Fibroblast of skin of right biceps (primary cell): Measurements from ENCODE around the gene ASXL1.
"Not testable (repeated sequence)": the region's sequence is repeated elsewhere in the genome, so short reads cannot be mapped to it uniquely, and the experiment has no call there.

ENCODE experiments used
- DNase-seq: peaks from one replicate; pipeline ENCODE4 v3.0.0-alpha.2; 2013

The ASXL1 gene

DNA sequence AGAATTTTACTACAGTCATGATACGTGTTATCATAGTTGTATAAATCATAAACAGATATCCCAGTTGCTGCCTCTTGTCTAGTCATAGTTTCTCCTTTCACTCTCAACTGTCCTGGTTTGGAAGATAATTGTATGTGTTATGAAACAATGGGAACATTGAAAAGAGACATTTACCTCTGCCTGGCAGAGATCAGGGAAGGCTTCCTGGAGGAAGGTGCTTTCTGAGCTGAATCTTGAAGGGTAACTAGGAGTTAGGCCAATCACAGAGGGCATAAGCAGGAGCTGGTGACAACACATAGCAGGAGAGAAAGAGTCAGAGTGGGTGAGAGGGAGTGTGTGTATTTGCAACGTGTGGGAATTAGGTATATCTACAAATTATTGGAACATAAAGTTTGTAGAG is 5.4 kb downstream of the ASXL1 start:
- no peak for DNase-seq

DNA sequence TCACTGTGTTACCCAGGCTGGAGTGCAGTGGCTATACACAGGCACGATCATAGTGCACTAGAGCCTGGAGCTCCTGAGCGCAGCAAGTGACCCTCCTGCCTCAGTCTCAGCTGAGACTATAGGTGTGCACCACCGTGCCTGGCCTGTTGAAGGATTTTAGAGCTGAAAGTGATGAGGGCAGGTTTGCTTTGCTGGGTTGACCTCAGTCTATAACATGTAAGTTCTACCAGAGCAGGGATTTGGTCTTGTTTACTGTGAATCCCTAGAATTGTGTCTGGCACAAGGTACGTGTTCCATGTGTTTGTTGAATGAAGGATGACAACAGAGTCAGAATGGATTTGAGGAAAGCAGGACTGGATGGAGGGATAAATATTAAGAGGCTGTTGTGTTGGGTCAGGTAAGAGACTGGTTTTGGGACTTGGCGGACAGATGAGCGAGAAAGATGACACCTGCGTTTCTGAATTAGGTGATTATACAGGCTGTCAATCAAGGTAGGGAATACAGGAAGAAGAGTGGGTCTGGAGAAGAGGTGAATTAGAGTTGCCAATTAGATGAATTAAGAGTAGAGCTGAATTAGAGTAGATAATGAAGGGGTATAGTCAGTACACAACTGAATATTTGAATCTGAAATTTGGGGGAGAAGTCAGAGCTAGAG is 6.5 kb downstream of the ASXL1 start:
- no peak for DNase-seq

DNA sequence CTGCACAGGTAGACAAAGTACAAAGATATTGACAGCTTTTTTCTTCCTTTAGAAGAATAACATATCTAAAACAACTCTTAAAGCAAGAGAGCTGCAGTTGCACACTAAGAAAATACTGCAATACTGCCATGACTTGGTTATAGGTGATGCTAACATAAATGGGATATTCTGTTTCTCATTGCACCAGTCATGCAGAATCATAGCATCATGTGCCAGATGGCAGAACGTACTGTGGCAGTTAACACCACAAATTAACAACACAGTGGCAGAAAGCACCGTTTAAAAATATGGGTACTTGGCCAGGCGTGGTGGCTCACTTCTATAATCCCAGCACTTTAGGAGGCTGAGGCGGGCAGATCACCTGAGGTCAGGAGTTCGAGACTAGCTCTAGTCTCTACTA is 7.4 kb downstream of the ASXL1 start:
- no peak for DNase-seq

DNA sequence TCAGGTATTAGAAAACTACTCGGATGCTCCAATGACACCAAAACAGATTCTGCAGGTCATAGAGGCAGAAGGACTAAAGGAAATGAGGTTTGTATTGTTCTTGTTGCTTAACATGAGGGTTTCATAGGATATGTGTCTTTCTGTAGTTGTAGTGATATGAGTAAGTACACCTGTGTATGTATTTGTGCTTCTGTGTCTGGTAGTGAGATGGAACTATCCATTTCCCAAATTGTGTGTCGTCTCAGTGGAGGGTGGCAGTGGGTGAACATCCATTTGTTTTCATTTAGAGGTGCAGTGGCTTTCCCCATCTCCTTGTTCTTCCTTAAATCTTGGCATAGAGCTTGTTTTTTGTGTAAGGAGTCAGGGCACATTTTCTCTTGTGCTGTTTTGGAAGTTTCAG is 8.2 kb downstream of the ASXL1 start:
- no peak for DNase-seq

DNA sequence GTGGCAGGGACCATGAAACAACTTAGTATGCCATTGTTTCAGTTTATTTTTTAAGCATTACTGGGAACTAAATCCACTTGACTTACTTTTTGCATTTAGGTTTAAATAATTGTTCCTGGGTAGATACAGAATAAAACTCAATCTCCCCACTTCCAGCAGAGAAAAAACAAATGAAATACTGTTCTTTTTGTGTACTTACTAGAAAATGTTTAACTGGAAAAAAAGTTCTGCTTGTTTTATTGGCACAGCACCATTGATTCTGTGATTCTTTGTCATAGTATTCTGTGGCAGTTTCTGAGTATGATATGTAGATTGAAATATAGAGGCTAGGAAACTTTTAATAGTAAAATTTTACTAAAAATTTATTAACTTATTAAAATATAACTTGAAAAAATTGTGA is 10.2 kb downstream of the ASXL1 start:
- no peak for DNase-seq

DNA sequence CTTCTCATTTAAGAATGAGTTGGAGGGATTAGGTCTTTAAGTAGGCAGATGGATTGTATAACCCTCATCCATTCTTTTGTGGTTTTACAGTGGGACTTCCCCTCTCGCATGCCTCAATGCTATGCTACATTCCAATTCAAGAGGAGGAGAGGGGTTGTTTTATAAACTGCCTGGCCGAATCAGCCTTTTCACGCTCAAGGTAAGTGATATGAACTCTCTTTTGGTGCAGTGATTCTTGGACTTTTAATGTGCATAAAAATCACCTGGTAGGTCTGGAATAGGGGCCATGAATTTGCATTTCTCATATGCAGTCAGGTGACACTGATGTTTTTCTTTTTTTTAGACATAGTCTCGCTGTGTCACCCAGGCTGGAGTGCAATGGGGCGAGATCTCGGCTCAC is 10.8 kb downstream of the ASXL1 start:
- peak; percentile 51 for DNase-seq

DNA sequence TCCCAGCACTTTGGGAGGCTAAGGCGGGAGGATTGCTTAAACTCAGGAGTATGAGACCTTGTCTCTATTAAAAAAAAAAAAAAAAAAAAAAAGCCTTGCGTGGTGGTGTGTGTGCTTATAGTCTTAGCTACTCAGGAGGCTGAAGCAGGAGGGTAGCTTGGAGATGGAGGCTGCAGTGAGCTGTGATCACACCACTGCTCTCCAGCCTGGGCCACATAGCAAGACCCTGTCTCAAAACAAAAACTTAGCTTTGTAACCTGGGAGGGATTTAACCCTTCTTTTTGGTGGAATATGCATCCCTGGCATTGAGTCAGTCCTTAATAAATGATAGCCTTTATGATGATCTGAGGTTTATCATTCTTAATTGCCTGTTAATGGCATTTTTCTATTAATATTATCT is 12.8 kb downstream of the ASXL1 start:
- no peak for DNase-seq

DNA sequence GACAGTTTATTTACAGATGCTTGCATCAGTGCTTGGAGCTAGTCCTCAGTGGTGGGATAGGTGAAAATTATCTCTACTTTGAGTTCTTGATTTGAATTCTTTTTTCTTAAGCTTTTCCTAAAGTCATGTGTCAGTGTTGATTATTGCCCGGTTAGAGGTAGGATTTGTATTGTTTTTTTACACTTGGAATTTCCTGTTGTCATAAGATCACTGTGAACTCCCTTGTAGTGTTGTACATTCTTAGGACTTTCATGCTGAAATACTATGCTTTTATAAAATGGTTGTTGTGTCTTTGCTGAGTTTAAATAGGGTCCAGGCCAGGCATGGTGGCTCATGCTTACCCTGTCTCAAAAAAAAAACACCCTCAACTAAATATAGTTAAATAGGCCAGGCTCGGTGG is 20.3 kb downstream of the ASXL1 start:
- no peak for DNase-seq

DNA sequence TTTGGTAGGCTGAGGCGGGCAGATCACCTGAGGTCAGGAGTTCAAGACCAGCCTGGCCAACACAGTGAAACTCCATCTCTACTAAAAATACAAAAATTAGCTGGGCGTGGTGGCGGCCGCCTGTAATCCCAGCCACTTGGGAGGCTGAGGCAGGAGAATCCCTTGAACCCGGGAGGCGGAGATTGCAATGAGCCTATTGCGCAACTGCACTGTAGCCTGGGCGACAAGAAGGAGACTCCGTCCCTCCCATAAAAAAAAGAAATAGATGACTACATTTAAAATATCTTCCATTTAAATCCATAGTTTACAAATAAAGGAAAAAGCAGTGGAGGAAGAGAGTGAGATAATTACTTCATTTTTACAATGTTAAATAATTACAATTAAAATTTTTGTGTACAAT is 21.9 kb downstream of the ASXL1 start:
- DNase-seq: not testable (repeated sequence)

DNA sequence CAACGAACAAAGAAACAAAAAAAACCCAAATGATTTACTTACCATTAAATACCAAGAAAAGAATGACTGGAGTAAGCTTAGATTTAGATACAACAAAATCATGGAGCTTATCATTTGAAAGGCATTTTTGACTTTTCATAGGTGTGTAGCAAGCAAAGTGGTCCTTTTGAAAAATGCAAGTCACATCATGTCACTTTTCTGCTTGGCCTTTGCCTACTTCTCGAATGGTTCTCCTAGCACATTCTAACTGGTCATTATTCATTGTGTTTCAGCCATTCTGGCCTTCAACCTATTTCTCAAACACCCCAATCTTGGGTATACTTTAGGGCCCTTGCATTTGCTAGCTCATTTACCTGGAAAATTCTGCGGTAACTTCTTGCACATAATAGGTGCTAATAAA is 22.6 kb downstream of the ASXL1 start:
- DNase-seq: no peak

DNA sequence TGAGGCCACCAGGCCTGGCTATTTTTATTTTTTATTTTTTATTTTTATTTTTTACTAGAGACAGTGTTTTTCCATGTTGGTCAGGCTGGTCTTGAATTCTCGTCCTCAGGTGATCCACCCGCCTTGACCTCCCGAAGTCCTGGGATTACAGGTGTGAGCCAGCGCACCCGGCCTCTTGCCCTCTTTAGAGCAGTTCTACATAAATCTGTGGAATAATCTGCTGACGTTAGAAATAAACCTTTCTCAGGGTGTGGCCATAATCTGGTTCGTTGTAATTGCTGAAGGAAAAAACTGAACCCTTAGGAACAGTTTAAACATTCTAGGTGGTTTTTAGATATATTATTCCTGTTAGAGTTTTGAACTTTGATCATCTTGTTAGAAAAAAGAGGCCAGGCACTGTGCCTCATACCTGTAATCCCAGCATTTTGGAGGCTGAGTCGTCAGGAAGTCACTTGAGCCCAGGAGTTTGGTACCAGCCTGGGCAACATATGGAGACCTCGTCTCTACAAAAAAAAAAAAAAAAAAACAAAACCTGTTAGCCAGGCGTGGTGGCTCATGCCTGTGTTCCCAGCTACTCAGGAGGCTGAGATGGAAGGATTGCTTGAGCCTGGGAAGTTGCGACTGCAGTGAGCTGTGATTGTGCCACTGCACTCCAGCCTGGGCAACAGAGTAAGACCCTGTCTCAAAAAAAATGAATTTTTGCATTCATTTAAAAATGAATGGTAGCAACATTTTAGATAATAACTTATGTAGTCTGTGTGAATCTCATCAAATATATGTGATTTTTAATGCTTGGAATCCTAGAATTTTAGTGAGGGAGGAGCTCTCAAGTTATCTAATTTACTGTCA is 24.2 kb downstream of the ASXL1 start:
- no peak for DNase-seq

DNA sequence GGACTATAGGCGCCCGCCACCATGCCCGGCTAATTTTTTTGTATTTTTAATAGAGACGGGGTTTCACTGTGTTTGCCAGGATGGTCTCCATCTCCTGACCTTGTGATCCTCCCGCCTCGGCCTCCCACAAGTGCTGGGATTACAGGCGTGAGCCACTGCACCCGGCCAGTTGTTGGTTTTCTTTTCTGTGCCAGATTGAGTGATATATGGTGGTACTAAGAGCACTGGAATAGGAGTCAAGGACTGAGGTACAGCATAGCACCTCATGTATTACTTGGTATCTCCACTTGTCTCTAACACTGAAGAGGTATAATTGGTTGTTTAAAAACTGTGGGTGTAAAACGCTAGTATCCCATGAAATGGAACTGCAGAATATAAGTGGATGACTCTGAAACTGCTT is 25.3 kb downstream of the ASXL1 start:
- DNase-seq: not testable (repeated sequence)

DNA sequence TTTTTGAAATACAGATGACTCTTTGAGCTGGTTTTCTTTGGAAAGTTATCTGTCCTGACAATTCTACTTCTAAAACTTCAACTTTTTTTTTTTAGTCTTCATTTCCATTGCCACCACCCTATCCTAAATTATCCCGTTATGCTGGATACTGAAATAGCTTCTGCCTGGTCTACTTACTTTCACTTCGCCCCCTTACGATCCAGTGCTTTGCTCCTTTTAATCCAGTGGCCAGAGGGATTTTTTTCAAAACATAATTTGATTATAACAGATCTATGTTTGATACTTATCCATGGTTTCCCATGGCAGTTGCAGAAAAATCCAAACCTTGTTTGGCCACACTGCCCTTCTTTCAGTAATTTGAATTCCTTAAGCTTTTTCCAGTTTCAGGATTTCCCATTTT is 27.4 kb downstream of the ASXL1 start:
- DNase-seq: no peak

DNA sequence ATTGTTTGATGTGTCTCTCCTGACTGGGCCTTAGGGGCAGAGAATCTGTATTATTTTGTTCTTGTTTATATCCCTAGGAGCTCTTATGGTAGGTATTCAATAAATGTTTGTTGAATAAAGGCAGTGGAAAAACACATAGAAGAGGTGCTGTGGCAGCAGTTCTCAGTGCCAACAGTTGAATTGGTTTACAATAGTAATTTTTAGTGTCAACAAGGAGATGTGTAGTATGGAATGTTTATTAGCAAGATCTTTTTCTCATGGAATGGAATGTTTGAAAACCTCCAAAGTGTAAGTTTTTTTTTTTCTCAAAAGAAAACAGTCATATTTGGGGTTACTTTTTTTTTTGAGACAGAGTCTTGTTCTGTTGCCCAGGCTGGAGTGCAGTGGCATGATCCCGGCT is 28.0 kb downstream of the ASXL1 start:
- DNase-seq: peak; percentile 11

DNA sequence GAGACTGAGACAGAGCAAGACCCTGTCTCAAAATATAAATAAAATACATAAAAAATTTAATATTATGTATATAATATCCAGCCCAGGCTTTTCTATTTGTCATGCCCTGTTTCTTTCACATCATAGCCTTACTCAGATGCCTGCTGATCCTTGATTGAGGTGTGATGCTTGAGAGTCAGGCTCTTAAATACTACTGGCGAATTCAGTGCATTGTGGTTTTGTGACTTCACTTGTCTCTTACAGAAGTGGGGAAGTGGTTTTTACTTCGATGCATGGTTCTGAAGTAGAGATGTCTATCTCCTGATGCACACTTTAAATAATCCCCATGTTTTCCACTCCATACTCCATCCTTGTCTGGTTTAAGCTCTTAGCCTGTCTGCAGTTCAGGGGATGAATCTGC is 29.1 kb downstream of the ASXL1 start:
- DNase-seq: peak; percentile 46

DNA sequence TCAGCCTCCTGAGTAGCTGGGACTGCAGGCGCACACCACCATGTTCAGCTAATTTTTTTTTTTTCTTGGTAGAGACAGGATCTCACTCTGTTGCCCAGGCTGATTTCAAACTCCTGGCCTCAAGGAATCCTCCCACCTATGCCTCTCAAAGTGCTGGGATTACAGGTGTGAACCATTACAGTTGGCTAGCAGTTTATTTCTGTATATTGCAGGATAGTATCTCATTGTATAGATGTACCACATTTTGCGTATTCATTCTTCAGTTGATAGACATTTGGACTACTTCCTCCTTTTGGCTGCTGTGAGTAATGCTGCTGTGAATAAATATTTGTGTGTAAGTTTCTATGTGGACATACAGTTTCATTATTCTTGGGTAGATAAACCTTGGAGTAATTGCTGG is 32.9 kb downstream of the ASXL1 start:
- no peak for DNase-seq

DNA sequence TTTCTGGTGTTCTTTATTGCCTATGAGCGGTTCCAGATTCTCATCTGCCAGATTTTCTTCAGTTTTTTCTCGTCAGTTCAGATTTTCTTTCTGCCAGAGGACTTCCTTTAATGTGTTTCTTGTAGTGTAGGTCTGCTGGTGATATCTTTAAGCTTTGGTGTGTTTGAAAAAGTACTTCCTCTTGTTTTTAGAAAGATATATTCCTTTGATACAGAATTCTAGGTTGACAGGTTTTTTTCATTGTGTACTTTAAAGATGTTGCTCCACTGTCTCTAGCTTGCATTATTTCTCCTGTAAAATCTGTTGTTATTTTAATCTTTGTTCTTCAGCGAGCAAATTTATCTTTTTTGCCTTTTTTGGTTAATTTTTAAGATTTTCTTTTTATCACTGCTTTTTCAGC is 36.9 kb downstream of the ASXL1 start:
- DNase-seq: no peak

DNA sequence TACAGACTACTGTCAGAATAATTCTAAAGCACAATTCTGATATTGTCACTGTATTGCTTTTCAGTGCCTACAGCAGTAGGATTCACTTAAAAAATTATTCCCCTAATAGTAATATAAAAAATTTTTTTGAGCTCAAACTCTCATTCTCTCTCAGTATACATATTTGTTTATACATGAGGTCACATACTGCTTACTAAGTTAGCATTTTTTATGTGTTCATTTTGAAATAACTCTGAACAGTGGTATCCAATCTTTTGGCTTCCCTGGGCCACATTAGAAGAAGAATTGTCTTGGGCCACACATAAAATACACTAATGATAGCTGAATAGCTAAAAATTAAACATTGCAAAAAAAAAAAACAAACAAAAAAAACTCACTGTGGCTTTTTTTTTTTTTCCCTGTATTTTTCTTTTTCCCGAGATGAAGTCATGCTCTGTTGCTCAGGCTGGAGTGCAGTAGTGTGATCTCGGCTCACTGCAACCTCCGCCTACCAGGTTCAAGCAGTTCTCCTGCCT is 38.6 kb downstream of the ASXL1 start:
- no peak for DNase-seq

DNA sequence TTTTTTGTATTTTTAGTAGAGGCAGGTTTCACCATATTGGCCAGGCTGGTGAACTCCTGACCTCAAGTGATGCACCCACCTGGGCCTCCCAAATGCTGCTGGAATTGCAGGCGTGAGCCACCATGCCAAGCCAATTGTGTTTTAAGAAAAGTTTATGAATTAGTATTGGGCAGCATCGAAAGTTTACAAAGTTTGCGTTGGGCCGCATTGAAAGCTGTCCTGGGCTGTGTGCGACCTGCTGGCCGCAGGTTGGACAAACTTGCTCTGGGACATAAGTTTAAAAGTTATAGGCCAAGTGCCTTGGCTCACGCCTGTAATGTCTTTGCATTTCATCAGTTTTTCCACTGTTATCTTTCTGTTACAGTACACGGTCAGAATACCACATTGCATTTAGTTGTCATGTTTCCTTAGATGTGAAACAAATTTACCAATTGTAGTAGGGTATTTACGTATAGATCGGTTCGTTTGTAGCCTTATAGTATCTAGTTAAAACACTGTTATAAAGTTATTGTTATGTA is 39.5 kb downstream of the ASXL1 start:
- DNase-seq: no peak

DNA sequence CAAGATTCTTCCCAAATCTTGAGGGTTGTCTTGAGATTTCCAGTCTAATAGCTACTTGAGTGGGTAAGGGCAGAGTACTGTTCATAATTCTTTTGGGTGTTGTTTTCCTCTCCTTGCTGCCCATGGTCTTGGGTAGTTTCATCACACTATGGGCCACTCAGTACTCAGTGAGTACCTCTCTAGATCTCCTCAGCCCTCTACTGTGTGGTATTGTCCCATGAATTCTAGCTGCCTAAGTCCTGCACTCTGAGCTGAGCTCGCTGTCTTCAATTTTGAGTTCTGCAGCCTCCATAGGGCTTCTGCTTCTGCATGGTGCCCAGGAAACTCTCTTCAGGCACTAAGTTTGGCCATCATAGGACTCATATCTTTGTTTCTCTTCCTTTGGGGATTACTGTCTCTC is 42.3 kb downstream of the ASXL1 start:
- no peak for DNase-seq

DNA sequence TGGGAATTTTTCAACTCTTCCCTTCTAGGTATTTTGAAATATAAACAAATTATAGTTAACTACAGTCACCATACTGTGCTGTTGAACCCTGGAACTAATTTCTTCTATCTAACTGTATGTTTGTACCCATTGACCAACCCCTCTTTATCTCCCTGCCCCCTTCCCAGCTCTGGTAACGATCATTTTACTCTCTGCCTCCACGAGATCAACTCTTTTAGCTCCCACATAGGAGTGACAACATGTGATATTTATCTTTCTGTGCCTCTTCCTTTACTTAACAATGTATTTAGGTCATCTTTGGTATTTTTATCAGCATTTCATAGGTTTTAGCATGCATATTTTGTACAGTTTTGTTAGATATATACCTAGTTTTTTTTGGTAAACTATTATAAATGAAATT is 45.9 kb downstream of the ASXL1 start:
- DNase-seq: no peak

DNA sequence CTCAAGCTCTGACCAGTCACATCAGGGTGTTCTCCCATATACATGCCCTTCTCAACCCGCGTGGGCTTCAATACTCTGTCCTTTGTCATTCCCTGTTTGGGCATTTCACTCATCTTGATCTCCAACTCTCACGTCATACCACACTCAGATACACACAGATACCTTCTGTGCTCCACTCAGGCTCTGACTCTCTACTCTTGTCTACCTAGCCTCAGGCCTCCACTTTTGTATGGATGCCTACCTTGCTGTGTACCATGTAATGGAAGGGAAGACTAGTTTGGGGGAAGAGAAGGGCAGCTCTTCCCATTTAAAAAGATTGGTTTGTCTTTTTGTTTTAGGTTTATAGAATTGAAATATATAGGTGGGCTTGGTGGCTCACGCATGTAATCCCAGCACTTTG is 48.6 kb downstream of the ASXL1 start:
- no peak for DNase-seq

DNA sequence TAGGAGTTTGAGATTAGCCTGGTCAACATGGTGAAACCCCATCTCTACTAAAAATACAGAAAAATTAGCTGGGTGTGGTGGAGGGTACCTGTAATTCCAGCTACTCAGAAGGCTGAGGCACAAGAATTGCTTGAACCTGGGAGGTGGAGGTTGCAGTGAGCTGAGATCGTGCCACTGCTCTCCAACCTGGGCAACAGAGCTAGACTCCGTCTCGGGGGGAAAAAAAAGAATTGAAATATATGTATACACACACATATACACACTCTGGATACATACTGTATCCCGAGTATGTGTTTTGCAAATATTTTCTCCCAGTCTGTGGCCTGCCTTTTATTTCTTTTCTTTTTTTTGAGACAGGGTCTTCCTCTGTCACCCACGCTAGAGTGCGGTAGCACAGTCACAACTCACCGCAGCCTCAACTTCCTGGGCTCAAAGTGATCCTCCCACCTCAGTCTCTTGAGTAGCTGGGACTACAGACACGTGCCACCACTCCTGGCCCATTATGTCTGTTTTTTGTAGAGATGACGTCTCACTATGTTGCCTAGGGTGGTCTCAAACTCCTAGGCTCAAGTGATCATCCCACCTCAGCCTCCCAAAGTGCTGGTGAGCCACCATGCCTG is 49.1 kb downstream of the ASXL1 start:
- not testable (repeated sequence) for DNase-seq
